ENCODE results near the gene RAB23.
A peak's percentile ranks its signal among the peaks of the same experiment; 100 is the strongest.

- no peak for TF ChIP-seq POLR2A (IDR thresholded peaks at IDR 0.05)
- TF ChIP-seq, protein P1, sequence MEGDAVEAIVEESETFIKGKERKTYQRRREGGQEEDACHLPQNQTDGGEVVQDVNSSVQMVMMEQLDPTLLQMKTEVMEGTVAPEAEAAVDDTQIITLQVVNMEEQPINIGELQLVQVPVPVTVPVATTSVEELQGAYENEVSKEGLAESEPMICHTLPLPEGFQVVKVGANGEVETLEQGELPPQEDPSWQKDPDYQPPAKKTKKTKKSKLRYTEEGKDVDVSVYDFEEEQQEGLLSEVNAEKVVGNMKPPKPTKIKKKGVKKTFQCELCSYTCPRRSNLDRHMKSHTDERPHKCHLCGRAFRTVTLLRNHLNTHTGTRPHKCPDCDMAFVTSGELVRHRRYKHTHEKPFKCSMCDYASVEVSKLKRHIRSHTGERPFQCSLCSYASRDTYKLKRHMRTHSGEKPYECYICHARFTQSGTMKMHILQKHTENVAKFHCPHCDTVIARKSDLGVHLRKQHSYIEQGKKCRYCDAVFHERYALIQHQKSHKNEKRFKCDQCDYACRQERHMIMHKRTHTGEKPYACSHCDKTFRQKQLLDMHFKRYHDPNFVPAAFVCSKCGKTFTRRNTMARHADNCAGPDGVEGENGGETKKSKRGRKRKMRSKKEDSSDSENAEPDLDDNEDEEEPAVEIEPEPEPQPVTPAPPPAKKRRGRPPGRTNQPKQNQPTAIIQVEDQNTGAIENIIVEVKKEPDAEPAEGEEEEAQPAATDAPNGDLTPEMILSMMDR (IDR thresholded peaks at IDR 0.05) = no peak
- TF ChIP-seq POLR2AphosphoS5 (IDR thresholded peaks at IDR 0.05) = peak; percentile 31
Observed at GRCh38 chr6:57257911-57258541, 35.9 kb upstream of the RAB23 start.
